ENCODE data around the gene DYNLT2B.
A peak's percentile ranks its signal among the peaks of the same experiment; 100 is the strongest.
"Not testable (repeated sequence)": the region's sequence is repeated elsewhere in the genome, so short reads cannot be mapped to it uniquely, and the experiment has no call there.

Gene DYNLT2B

DNA sequence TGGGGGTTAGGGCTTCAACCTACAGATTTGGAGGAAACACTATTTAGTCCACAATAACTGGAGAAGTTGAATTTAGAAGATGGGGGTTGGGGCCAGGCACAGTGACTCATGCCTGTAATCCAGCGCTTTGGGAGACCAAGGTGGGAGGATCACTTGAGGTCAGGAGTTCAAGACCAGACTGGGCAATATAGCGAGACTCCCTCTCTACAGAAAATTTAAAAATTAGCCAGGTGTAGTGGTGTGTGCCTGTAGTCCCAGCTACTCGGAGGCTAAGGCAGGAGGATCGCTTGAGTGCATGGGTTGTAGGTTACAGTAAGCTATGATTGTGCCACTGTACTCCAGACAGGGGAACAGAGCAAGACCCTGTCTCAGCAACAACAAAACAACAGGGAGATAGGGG is 5.0 kb upstream of the DYNLT2B start:
- Histone ChIP-seq H3K36me3 (no peaks in the 10 kb centered on the region), H3K4me1 (ENCODE audit: control insufficient read depth in 1 of 2, insufficient read depth in 1 of 2, low read depth in 1 of 2, low read length in 1 of 2) (peaks cover 0 to 3% of the 10 kb centered on the region in 2 experiments), H3K27ac (no peak overlapping the region), H3K27me3 (no peaks in the 10 kb centered on the region), H3K4me3 (ENCODE audit: low read depth in 1 of 2, low read length in 1 of 2) (no peak overlapping the region), H3K9me3 (no peaks in the 10 kb centered on the region)
- TF ChIP-seq, protein P1, sequence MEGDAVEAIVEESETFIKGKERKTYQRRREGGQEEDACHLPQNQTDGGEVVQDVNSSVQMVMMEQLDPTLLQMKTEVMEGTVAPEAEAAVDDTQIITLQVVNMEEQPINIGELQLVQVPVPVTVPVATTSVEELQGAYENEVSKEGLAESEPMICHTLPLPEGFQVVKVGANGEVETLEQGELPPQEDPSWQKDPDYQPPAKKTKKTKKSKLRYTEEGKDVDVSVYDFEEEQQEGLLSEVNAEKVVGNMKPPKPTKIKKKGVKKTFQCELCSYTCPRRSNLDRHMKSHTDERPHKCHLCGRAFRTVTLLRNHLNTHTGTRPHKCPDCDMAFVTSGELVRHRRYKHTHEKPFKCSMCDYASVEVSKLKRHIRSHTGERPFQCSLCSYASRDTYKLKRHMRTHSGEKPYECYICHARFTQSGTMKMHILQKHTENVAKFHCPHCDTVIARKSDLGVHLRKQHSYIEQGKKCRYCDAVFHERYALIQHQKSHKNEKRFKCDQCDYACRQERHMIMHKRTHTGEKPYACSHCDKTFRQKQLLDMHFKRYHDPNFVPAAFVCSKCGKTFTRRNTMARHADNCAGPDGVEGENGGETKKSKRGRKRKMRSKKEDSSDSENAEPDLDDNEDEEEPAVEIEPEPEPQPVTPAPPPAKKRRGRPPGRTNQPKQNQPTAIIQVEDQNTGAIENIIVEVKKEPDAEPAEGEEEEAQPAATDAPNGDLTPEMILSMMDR (IDR thresholded peaks at IDR 0.05): no peak

DNA sequence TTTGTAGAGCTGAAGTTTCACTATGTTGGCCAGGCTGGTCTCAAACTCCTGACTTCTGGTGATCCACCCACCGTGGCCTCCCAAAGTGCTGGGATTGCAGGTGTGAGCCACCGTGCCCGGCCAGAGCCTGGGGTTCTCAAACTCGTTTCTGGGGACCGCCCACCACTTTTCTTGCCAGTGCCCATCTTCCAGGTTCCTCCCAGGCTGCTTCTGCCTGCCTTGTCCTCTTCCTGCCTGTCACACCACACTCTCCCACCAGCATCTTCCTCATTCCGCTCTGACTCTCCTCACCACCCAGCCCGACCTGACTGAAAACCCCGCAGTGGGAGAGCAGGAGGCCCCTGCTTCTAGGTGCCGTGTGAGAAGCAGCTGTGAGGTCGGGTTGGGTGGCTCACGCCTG is 3.1 kb upstream of the DYNLT2B start:
- Histone ChIP-seq H3K4me1 (ENCODE audit: control insufficient read depth in 1 of 2, insufficient read depth in 1 of 2, low read depth in 1 of 2, low read length in 1 of 2) (peaks cover 0 to 7% of the 10 kb centered on the region in 2 experiments), H3K27me3 (no peaks in the 10 kb centered on the region), H3K36me3 (no peaks in the 10 kb centered on the region), H3K9me3 (no peaks in the 10 kb centered on the region), H3K4me3 (ENCODE audit: low read depth in 1 of 2, low read length in 1 of 2) (no peak overlapping the region), H3K27ac (no peak overlapping the region)
- TF ChIP-seq, protein P1 (IDR thresholded peaks at IDR 0.05): no peak

DNA sequence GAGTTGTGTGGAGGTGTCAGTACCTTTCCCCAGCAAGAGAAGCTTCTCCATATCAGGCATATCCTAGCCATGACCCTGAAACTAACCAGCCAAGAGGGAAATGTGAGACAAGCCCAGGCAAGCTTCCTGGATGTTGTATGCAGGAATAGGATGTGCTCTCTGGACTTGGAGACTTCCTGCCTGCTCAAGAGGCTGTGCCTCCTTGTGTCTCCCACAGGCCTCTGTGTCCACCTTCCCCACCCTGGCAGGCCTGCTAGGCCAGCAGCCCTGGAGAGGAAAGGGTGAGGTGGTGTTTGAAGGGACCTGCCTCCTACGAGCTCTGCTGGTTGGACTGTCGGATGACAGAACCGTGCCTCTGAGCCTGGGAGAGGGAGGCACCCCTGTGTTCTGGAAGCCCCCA is 2.1 kb upstream of the DYNLT2B start:
- Histone ChIP-seq H3K4me1 (ENCODE audit: control insufficient read depth in 1 of 2, insufficient read depth in 1 of 2, low read depth in 1 of 2, low read length in 1 of 2) (peaks cover 0 to 7% of the 10 kb centered on the region in 2 experiments), H3K9me3 (no peaks in the 10 kb centered on the region), H3K27ac (no peak overlapping the region), H3K27me3 (no peaks in the 10 kb centered on the region), H3K36me3 (no peaks in the 10 kb centered on the region), H3K4me3 (ENCODE audit: low read depth in 1 of 2, low read length in 1 of 2) (no peak overlapping the region)
- TF ChIP-seq, protein P1 (IDR thresholded peaks at IDR 0.05): no peak

DNA sequence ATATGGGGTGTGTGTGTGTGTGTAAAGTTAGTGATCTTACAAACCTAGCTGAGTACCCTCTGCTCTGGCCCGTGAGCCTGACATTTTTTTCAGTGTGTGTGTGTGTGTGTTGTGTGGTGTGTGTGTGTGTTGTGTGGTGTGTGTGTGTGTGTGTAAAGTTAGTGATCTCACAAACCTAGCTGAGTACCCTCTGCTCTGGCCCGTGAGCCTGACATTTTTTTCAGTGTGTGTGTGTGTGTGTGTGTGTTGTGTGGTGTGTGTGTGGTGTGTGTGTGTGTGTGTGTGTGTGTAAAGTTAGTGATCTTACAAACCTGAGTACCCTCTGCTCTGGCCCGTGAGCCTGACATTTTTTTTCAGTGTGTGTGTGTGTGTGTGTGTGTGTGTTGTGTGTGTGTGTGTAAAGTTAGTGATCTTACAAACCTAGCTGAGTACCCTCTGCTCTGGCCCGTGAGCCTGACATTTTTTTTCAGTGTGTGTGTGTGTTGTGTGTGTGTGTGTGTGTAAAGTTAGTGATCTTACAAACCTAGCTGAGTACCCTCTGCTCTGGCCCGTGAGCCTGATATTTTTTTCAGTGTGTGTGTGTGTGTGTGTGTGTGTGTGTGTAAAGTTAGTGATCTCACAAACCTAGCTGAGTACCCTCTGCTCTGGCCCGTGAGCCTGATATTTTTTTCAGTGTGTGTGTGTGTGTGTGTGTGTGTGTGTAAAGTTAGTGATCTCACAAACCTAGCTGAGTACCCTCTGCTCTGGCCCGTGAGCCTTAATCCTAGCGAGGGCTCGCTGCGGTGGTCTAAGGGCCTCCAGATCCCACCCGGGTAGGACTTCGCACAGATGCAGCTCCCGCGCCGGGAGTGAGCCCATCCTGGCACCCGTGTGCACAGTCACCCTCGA is 997 bp downstream of the DYNLT2B start:
- Histone ChIP-seq H3K4me3 (ENCODE audit: low read depth in 1 of 2, low read length in 1 of 2) (peak overlapping the region; percentile 84 to 90), H3K27ac (peak overlapping the region; percentile 84)
- H3K9me3 ChIP-seq; H3K36me3 ChIP-seq; H3K4me1 ChIP-seq (ENCODE audit: control insufficient read depth in 1 of 2, insufficient read depth in 1 of 2, low read depth in 1 of 2, low read length in 1 of 2); H3K27me3 ChIP-seq: not testable (repeated sequence)

DNA sequence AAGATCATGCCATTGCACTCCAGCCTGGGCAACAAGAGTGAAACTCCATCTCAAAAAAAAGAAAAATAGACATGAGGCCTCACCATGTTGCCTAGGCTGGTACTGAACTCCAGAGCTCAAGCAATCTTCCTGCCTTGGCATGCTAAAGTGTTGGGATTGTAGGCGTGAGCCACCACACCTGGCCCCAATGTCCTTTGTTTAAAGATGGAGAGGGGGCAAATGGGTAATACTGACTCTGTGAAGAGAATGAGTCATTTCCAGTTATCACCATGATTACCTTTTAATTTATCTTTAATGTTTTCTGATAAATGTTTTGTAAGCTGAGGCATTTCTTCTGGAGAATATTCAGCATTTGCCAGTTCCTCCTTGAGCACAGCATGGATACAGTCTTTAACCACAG is 2.2 kb downstream of the DYNLT2B start:
- peaks cover 0 to 3% of the 10 kb centered on the region in 2 experiments for H3K4me1 ChIP-seq (ENCODE audit: control insufficient read depth in 1 of 2, insufficient read depth in 1 of 2, low read depth in 1 of 2, low read length in 1 of 2)
- H3K36me3 ChIP-seq: no peaks in the 10 kb centered on the region
- no peaks in the 10 kb centered on the region for H3K9me3 ChIP-seq
- H3K27ac ChIP-seq: no peak overlapping the region
- no peaks in the 10 kb centered on the region for H3K27me3 ChIP-seq
- no peak overlapping the region for H3K4me3 ChIP-seq (ENCODE audit: low read depth in 1 of 2, low read length in 1 of 2)
- TF ChIP-seq, protein P1 (IDR thresholded peaks at IDR 0.05): no peak

DNA sequence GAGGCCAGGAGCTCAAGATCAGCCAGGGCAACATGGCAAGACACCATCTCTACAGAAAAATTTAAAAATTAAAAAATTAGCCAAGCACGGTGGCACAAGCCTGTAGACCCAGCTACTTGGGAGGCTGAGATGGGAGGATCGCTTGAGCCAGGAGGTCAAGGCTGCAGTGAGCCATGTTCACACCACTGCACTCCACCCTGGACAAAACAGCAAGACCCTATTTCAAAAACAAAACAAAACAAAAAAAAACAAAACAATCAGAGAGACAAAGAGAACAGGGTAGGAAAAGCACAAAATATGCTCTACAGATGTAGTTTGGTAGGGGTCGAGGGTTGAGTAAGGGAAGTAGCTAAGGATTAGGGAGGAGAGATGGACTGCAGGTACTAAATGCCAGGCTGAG is 3.4 kb downstream of the DYNLT2B start:
- no peaks in the 10 kb centered on the region for H3K36me3 ChIP-seq
- H3K27me3 ChIP-seq: no peaks in the 10 kb centered on the region
- H3K9me3 ChIP-seq: no peaks in the 10 kb centered on the region
- H3K27ac ChIP-seq: no peak overlapping the region
- TF ChIP-seq, protein P1 (IDR thresholded peaks at IDR 0.05): no peak
- H3K4me3 ChIP-seq (ENCODE audit: low read depth in 1 of 2, low read length in 1 of 2): no peak overlapping the region
- peaks cover 0 to 3% of the 10 kb centered on the region in 2 experiments for H3K4me1 ChIP-seq (ENCODE audit: control insufficient read depth in 1 of 2, insufficient read depth in 1 of 2, low read depth in 1 of 2, low read length in 1 of 2)

DNA sequence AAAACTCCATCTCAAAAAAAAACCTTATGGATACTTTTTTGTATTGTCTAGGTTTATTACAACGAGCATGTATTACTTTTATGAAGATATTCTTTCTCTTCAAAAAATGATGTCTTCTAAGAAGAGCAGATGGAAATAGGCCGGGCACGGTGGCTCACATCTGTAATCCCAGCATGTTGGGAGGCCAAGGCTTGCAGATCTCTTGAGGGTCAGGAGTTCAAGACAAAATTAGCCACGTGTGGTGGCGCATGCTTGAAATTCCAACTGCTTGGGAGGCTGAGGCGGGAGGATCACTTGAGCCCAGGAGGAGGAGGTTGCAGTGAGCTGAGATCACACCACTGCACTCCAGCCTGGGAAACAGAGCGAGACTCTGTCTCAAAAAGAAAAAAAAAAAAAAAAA is 4.0 kb downstream of the DYNLT2B start:
- H3K4me3 ChIP-seq (ENCODE audit: low read depth in 1 of 2, low read length in 1 of 2); H3K9me3 ChIP-seq; H3K36me3 ChIP-seq; H3K27ac ChIP-seq; H3K4me1 ChIP-seq (ENCODE audit: control insufficient read depth in 1 of 2, insufficient read depth in 1 of 2, low read depth in 1 of 2, low read length in 1 of 2); H3K27me3 ChIP-seq: not testable (repeated sequence)

DNA sequence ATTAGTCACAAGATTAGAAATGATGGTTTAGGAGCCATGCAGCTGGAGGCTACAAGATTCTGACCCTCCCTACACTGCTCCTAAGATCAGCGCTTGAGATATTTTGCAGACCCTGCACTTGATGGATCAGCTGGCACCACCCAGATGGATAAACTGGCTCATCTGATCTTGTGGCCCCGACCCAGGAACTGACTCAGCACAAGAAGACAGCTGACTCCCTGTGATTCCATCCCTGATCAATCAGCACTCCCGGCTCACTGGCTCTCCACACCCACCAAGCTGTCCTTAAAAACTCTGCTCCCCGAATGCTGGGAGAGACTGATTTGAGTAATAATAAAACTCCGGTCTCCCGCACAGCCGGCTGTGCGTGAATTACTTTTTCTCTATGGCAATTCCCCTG is 15.1 kb downstream of the DYNLT2B start:
- H3K4me1 ChIP-seq (ENCODE audit: control insufficient read depth in 1 of 2, insufficient read depth in 1 of 2, low read depth in 1 of 2, low read length in 1 of 2); H3K27me3 ChIP-seq; H3K9me3 ChIP-seq; H3K4me3 ChIP-seq (ENCODE audit: low read depth in 1 of 2, low read length in 1 of 2); H3K27ac ChIP-seq; H3K36me3 ChIP-seq: not testable (repeated sequence)

DNA sequence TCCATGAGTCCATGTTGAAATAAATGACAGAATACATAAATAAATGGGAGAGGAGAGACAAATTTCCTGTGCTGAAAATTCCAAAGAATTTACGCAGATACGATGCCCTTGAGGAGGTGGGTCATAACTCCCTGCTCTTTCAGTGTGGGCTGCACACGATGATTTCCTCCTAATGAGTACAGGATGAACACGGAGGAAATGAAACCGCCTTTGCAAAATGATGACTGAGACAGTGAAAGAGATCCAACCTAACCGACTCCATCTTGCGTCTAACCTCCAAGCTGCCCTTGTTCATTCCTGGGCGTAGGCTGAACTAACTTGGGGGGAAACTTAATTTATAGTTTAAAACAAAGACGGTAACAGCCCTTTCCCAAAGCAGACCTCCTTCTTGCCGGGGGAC is 15.5 kb downstream of the DYNLT2B start:
- H3K9me3 ChIP-seq; H3K36me3 ChIP-seq; H3K4me1 ChIP-seq (ENCODE audit: control insufficient read depth in 1 of 2, insufficient read depth in 1 of 2, low read depth in 1 of 2, low read length in 1 of 2): not testable (repeated sequence)

More for the DNA sequence above, 15.5 kb downstream of the DYNLT2B start:
- not testable (repeated sequence) for H3K27ac ChIP-seq; H3K4me3 ChIP-seq (ENCODE audit: low read depth in 1 of 2, low read length in 1 of 2); H3K27me3 ChIP-seq
